Endothelial cell of umbilical vein (primary cell): ENCODE results near the gene PPP1CA.
A peak's percentile ranks its signal among the peaks of the same experiment; 100 is the strongest.

Experiments used
- CTCF ChIP-seq, 2 donors: IDR thresholded peaks; 1 replicate in 1 of 2; 2 replicates in 1 of 2; pipeline ENCODE4 v1.5.1; 2011; ENCODE audit warnings: low read length in 2 of 2, mild to moderate bottlenecking in 2 of 2, moderate library complexity in 2 of 2, control low read depth in 1 of 2, inconsistent platforms in 1 of 2, low read depth in 1 of 2; ENCODE audit not compliant: insufficient read depth in 1 of 2; ENCODE audit errors: extremely low read depth in 1 of 2
- POLR2AphosphoS5 ChIP-seq: IDR thresholded peaks from 2 replicates; pipeline ENCODE4 v1.6.1; 2012; ENCODE audit warnings: low read depth, mild to moderate bottlenecking, control low read depth, low read length, moderate library complexity; ENCODE audit not compliant: insufficient read depth
- TF ChIP-seq, protein P1 (sequence below): IDR thresholded peaks from 2 replicates; pipeline ENCODE4 v1.6.1; 2011; ENCODE audit not compliant: insufficient read depth, insufficient read length

DNA sequence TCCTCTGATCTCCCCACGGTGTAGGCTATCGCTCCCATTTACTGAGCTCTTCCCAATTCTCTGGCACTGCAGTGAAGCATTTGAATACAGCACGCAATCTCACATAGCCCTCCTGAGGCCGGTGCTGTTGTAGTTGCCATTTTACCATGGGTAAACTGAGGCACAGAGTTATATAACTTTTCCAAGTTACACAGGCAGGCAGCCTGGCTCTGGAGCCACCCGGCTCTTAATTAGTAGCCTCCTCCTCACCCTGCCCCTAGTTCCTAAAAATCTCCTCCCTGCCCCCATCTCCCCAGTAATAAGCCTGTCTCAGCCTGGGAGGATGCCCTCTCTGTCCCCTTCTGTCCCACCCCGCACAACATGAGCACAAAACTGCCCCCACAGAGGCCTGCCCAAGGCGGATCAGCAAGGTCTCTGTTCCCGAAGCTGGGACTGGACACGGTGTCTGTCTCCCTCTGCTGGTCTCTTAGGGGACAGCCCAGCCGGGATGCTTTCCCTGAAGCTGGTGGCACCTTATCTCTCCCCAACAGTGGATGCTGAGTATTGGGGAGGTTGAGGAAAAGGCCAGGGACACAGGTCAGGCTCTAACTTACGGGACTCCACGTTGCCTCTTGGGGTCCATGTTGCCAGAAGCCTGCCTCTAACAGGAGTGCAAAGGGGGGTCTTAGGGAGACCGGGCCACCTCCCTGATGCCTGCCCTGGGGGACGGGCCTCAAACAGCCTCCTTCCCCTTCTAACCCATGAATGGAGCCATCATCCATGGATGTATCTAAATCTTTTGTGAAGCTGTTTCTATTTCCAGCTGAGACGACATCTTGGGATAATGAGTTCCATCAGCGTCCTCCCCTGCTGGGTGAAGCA is 19.2 kb downstream of the PPP1CA start:
- TF ChIP-seq CTCF (IDR thresholded peaks at IDR 0.05; ENCODE audit: extremely low read depth in 1 of 2, insufficient read depth in 1 of 2, low read depth in 1 of 2, low read length in 2 of 2) (peak; percentile 97), POLR2AphosphoS5 (no peak)
- TF ChIP-seq, protein P1, sequence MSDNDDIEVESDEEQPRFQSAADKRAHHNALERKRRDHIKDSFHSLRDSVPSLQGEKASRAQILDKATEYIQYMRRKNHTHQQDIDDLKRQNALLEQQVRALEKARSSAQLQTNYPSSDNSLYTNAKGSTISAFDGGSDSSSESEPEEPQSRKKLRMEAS: no peak
